HG02884 (cell line): ENCODE data around the gene GPM6B.

Experiments
- ATAC-seq: cut with Tn5 transposase; IDR thresholded peaks from one replicate; pipeline ENCODE4 v1.9.1; 2021; ENCODE audit warnings: mild to moderate bottlenecking, moderate library complexity; ENCODE audit not compliant: unreplicated experiment

Gene GPM6B

GRCh38 chrX:13770013-13770535 lies 46.8 kb downstream of the GPM6B start:
- ATAC-seq, result no peak

- ATAC-seq, result no peak
Measured at GRCh38 chrX:13768939-13769338, 48.0 kb downstream of the GPM6B start.

- no peak for ATAC-seq
Measured at GRCh38 chrX:13764765-13765164, 52.1 kb downstream of the GPM6B start.

GRCh38 chrX:13764281-13764680 lies 52.6 kb downstream of the GPM6B start:
- no peak for ATAC-seq

- ATAC-seq, result no peak
Measured at GRCh38 chrX:13763489-13763888, 53.4 kb downstream of the GPM6B start.

GRCh38 chrX:13761606-13762414 lies 55.1 kb downstream of the GPM6B start:
- peak; percentile 67 for ATAC-seq

GRCh38 chrX:13760426-13760825 lies 56.5 kb downstream of the GPM6B start:
- no peak for ATAC-seq

GRCh38 chrX:13759152-13759718 lies 57.7 kb downstream of the GPM6B start:
- peak; percentile 49 for ATAC-seq

GRCh38 chrX:13756381-13756780 lies 60.5 kb downstream of the GPM6B start:
- ATAC-seq, result no peak

GRCh38 chrX:13755254-13755653 lies 61.6 kb downstream of the GPM6B start:
- no peak for ATAC-seq

- no peak for ATAC-seq
Measured at GRCh38 chrX:13754765-13755164, 62.1 kb downstream of the GPM6B start.

- peak; percentile 53 for ATAC-seq
Measured at GRCh38 chrX:13752646-13753045, 64.2 kb downstream of the GPM6B start.

- ATAC-seq, result no peak
Measured at GRCh38 chrX:13752141-13752540, 64.8 kb downstream of the GPM6B start.

- no peak for ATAC-seq
Measured at GRCh38 chrX:13750812-13751211, 66.1 kb downstream of the GPM6B start.

- no peak for ATAC-seq
Measured at GRCh38 chrX:13750204-13750603, 66.7 kb downstream of the GPM6B start.

GRCh38 chrX:13748486-13748885 lies 68.4 kb downstream of the GPM6B start:
- no peak for ATAC-seq

GRCh38 chrX:13747836-13748235 lies 69.1 kb downstream of the GPM6B start:
- no peak for ATAC-seq

- peak; percentile 85 for ATAC-seq
Measured at GRCh38 chrX:13742397-13743176, 74.3 kb downstream of the GPM6B start.

GRCh38 chrX:13741695-13742094 lies 75.2 kb downstream of the GPM6B start:
- no peak for ATAC-seq

- peak; percentile 88 for ATAC-seq
Measured at GRCh38 chrX:13734278-13735172, 82.4 kb downstream of the GPM6B start, which contains the start of the genes OFD1 and TRAPPC2. Gene OFD1, plus strand, starts transcription at chrX:13734748. Its CDS starts 324 bp downstream, at chrX:13735072. Gene TRAPPC2, minus strand, starts transcription at chrX:13734620. Its CDS starts 14,657 bp downstream, at chrX:13719963.
